Activated CD4-positive, CD25-positive, alpha-beta regulatory T cell (primary cell): ENCODE measurements around the gene ANKS1A.

Experiments used
- DNase-seq, 4 experiments: peaks; one replicate each; lab custom pipeline; 2025; lab: John Stamatoyannopoulos, UW

ANKS1A gene

GRCh38 chr6:35070111-35070510 lies 181.1 kb downstream of the ANKS1A start:
- DNase-seq, result no peak

GRCh38 chr6:35071347-35071994 lies 182.4 kb downstream of the ANKS1A start:
- no peak for DNase-seq

- no peak for DNase-seq
Observed at GRCh38 chr6:35072051-35072697, 183.1 kb downstream of the ANKS1A start.

GRCh38 chr6:35072698-35073055 lies 183.6 kb downstream of the ANKS1A start:
- no peak for DNase-seq

GRCh38 chr6:35073211-35073610 lies 184.2 kb downstream of the ANKS1A start:
- DNase-seq, result no peak

- DNase-seq, result no peak
Observed at GRCh38 chr6:35073766-35074471, 184.9 kb downstream of the ANKS1A start.

GRCh38 chr6:35076997-35077712 lies 188.1 kb downstream of the ANKS1A start:
- no peak for DNase-seq

- DNase-seq, result no peak
Observed at GRCh38 chr6:35077713-35078105, 188.7 kb downstream of the ANKS1A start.

- no peak for DNase-seq
Observed at GRCh38 chr6:35078226-35078850, 189.3 kb downstream of the ANKS1A start.

GRCh38 chr6:35078896-35079295 lies 189.8 kb downstream of the ANKS1A start:
- DNase-seq, result no peak

- DNase-seq, result no peak
Observed at GRCh38 chr6:35079311-35080000, 190.4 kb downstream of the ANKS1A start.

- no peak for DNase-seq
Observed at GRCh38 chr6:35080016-35080680, 191.1 kb downstream of the ANKS1A start.

- no peak for DNase-seq
Observed at GRCh38 chr6:35080821-35081425, 191.9 kb downstream of the ANKS1A start.

GRCh38 chr6:35081426-35081851 lies 192.4 kb downstream of the ANKS1A start:
- no peak for DNase-seq

- no peak for DNase-seq
Observed at GRCh38 chr6:35082046-35082732, 193.1 kb downstream of the ANKS1A start.

GRCh38 chr6:35082733-35083403 lies 193.8 kb downstream of the ANKS1A start:
- no peak for DNase-seq

- DNase-seq, result no peak
Observed at GRCh38 chr6:35083507-35083906, 194.5 kb downstream of the ANKS1A start.

- no peak for DNase-seq
Observed at GRCh38 chr6:35084041-35084491, 195.0 kb downstream of the ANKS1A start.

GRCh38 chr6:35084511-35085203 lies 195.6 kb downstream of the ANKS1A start:
- DNase-seq, result no peak
